ENCODE data around the gene IRS2.
"Not testable (repeated sequence)": the region's sequence is repeated elsewhere in the genome, so short reads cannot be mapped to it uniquely, and the experiment has no call there.

DNA sequence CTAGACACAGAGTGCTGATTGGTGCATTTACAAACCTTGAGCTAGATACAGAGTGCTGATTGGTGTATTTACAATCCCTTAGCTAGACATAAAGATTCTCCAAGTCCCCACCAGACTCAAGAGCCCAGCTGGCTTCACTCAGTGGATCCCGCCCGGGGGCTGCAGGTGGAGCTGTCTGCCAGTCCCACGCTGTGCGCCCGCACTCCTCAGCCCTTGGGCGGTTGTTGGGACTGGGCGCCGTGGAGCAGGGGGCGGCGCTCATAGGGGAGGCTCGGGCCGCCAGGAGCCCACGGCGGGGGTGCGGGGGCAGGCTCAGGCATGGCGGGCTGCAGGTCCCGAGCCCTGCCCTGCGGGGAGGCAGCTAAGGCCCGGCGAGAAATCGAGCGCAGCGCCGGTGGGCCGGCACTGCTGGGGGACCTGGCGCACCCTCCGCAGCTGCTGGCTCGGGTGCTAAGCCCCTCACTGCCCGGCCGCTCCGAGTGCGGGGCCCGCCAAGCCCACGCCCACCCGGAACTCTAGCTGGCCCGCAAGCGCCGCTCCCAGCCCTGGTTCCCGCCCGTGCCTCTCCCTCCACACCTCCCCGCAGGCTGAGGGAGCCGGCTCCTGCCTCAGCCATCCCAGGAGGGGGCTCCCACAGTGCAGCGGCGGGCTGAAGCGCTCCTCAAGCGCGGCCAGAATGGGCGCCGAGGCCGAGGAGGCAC is 53.8 kb downstream of the IRS2 start:
- not testable (repeated sequence) for TF ChIP-seq CHD2 (IDR thresholded peaks at IDR 0.05; ENCODE audit: low read length); POLR2AphosphoS5 (IDR thresholded peaks at IDR 0.05; ENCODE audit: low read depth, low read length)
- TF ChIP-seq, protein P1, sequence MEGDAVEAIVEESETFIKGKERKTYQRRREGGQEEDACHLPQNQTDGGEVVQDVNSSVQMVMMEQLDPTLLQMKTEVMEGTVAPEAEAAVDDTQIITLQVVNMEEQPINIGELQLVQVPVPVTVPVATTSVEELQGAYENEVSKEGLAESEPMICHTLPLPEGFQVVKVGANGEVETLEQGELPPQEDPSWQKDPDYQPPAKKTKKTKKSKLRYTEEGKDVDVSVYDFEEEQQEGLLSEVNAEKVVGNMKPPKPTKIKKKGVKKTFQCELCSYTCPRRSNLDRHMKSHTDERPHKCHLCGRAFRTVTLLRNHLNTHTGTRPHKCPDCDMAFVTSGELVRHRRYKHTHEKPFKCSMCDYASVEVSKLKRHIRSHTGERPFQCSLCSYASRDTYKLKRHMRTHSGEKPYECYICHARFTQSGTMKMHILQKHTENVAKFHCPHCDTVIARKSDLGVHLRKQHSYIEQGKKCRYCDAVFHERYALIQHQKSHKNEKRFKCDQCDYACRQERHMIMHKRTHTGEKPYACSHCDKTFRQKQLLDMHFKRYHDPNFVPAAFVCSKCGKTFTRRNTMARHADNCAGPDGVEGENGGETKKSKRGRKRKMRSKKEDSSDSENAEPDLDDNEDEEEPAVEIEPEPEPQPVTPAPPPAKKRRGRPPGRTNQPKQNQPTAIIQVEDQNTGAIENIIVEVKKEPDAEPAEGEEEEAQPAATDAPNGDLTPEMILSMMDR (IDR thresholded peaks at IDR 0.05; ENCODE audit: control extremely low read depth in 1 of 3, insufficient read depth in 1 of 3, low read depth in 1 of 3, low read length in 3 of 3), result not testable (repeated sequence)
- TF ChIP-seq, protein P2, sequence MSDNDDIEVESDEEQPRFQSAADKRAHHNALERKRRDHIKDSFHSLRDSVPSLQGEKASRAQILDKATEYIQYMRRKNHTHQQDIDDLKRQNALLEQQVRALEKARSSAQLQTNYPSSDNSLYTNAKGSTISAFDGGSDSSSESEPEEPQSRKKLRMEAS (IDR thresholded peaks at IDR 0.05), result not testable (repeated sequence)

All from H1 (cell line).